HG03565 (cell line): ENCODE results near the gene HOXB6.

ENCODE experiments used
- ATAC-seq: cut with Tn5 transposase; IDR thresholded peaks from one replicate; pipeline ENCODE4 v1.9.1; 2021; ENCODE audit warnings: mild to moderate bottlenecking, moderate library complexity; ENCODE audit not compliant: unreplicated experiment

Gene HOXB6

DNA sequence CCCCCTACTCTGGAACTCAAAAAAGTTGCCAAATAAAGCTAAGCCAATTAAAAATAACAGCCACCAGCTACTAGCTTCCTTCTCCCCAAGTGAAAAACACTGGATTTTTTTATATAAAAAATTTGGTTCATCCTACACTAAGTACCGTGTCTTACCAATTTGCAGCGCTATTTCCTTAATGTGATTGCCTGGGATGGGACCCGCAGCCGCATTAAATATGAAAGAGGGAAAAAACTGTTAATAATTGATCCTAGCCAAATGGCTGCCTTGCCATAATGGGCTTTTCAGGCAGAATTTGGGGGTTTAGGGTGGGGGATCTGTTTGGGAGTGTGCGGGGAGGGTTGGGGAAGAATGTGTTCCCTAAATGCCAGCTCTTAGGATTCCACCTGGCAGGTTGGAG lies 19.3 kb upstream of the HOXB6 start:
- no peak for ATAC-seq

DNA sequence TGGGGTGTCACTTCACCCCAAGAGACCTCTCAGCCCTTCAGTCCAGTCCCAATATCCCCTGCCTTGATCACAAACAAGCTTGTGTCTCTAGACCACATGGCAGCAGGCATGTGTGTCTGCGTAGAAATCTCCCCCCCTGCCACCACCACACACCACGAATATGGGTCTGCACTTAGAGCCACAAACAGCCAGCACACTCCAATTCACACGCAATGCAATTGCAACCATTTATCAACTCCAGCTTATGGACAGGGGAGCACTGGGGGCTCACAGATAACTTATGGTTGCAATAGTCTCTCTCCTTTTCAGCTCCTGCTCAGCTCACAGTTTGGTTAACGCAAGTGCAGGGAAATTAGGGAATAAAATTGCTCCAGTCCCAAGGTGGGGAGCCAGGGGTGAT lies 18.8 kb upstream of the HOXB6 start:
- ATAC-seq = no peak

DNA sequence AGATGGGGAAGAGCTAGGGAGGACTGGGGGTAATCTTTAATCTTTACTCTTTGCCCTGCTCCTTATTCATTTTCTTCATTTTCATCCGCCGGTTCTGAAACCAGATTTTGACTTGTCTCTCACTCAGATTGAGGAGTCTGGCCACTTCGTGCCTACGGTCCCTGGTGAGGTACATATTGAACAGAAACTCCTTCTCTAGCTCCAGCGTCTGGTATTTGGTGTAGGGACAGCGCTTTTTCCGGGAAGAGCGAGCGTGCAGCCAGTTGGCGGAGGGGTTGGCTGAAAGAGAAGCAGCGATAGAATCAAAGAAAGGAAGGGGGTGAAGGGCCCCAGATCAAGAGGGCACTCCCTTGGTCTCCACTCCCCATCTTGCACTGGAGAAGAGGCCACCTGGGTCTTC lies 18.1 kb upstream of the HOXB6 start:
- no peak for ATAC-seq

- ATAC-seq = no peak
These were observed 16.9 kb upstream of the HOXB6 start for GRCh38 chr17:48621410-48622392.

- no peak for ATAC-seq
These were observed 15.8 kb upstream of the HOXB6 start for GRCh38 chr17:48620461-48621139.

GRCh38 chr17:48619826-48620449 lies 15.2 kb upstream of the HOXB6 start:
- no peak for ATAC-seq

- no peak for ATAC-seq
These were observed 13.6 kb upstream of the HOXB6 start for GRCh38 chr17:48618256-48618896.

DNA sequence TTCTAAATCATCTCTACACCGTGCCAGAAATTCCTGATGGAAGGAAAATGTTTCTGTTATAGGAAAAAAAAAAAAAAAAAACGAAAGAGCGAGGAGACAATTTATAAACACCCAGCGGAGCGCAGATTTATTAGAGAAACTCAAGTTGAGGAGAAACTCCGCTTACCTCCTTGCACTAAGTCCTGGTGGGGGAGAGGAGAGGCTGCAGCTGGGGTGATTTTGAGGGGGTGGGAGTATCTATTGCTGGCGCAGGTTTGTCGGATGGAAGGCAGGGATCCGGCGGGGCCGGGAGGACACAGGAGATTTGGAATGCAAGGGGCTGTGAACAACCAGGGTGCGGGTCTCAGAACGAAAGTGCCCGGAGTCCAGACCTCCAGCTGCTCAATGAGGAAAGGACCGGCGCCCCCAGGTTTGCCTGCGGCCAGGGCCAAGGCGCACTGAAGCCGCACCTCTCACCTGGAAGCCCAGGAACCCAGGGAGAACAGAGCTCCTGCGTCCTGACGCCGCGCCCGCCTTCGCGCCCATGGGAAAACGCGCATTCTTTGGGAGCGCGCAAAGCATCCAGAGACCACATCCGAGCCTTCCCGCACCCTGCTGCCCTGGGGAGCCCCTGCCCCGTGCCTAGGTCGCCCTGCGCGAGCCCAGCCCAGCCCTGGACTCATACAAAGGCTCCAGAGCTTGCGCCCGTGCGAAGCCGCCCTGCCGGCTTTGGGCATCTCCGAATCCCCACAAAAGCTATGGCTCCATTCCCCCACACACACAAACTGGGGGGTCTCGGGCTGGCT lies 12.9 kb upstream of the HOXB6 start:
- ATAC-seq = no peak

GRCh38 chr17:48616717-48617470 lies 12.1 kb upstream of the HOXB6 start:
- no peak for ATAC-seq

- ATAC-seq = no peak
These were observed 11.4 kb upstream of the HOXB6 start for GRCh38 chr17:48615963-48616716.

DNA sequence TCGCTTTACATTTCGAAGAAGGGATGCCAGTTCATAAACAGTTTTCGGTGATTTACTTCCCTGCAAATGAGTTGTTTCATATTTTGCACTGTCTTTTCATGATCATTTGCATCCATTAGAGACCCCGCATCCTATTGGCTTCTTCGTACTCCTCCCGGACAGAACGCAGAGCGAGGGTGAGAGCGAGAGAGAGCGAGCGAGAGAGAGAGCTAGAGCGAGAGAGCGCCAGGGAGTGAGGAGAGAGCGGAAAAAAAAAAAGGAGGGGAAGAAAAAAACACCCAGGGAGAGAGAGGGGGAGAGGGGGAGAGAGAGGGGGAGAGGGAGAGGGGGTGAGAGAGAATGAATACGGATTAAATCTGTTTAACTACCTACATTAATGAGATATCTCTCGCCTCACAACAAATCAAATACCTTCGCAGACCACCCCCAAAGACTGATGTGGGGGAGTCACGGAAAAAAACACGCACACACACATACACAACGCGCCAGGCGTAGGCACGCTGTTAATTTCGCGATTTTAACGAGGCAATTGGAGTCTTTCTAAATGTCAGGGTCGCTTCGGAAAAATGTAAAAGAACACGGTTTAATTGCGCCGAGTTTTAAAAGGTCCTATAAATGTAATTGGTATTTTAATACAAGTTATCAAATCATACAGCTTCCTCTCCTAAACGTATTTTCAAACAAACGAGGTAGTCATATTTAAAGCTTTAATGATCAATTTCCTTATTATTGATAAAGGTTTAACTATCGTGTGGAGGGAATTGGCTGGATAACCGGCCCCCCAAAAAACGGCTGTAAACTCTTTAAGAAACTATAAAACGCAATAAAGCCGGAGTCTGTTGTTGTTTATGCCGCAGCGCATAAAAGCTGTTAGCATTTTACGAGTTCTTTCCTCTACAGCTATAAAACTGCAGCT lies 10.5 kb upstream of the HOXB6 start, which contains the start of gene HOXB8:
HOXB8 (minus strand) TSS at position 246 of the 916 bp plus-strand sequence. CDS start 588 bp downstream, outside the sequence.
- no peak for ATAC-seq

DNA sequence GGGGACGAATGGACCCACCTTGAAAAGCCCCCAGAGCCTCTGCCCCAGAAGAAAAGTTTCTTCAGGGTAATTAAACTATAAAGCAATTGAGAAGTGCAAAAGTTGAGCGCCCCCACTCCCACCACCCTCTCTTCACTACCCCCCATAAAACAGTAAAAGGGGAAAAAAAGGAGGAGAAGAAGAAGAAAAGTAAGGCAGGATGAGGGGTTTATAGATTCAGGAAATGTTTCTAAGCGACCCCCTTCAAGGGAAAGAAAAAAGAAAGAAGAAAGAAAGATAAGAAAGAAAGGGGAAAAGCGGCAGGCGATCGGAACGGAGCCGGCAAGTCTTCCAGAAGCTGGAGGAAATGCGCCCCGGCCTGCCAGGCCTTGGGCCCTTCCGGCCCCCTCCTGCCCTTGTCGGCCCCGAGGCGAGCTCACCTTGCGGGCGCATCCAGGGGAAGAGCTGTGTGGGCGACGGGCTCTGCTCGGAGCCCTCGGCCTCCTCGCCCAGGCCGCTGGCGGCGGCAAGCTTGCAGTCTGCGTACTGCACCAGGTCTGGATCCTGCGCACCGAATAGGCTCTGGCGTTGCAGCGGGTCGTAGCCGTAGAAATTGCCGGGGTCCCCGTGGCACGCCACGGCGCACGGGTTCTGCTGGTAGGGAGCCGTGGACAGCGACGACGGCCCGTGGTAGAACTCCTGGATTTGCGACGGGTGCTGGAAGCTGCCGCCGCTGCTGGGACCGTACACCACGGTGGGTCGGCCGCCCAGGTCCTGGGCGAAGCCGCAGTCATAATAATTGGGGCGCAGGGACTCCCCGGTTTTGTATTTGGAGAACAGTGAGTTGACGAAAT lies 9.3 kb upstream of the HOXB6 start:
- ATAC-seq = no peak

DNA sequence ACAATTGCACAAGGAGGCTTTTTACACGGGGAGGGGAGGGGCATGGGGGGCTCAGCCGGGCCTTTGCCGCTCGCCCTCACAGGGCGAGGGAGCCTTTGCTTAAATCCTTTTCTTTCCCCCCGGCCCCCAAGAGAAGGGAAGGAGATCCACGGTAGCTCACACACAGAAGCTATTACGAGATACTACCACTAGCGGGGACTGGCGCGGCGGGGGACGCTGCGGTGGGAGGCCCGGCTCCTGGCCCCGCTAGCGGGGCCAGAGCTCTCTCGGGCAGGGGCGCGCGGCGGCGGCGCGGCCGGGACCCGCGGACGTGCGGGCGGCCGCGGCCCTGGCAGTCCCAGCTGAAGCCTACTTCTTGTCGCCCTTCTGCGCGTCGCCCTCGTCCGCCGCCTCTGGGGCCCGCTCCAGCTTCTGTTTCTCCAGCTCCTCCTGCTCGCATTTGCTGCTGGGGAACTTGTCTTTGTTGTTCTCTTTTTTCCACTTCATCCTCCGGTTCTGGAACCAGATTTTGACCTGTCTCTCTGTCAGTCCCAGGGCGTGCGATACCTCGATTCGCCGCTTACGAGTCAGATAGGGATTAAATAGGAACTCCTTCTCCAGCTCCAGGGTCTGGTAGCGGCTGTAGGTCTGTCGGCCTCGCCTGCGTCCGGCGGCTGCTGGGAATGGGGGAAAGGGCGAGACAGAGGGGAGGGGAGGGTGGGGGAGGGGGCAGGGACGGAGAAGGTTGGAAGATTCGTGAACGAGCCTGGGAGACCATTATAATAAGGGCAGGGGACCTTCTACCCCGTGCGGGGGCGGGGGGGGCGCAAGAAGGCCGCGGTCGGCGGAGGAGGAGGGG lies 8.3 kb upstream of the HOXB6 start:
- ATAC-seq = no peak

DNA sequence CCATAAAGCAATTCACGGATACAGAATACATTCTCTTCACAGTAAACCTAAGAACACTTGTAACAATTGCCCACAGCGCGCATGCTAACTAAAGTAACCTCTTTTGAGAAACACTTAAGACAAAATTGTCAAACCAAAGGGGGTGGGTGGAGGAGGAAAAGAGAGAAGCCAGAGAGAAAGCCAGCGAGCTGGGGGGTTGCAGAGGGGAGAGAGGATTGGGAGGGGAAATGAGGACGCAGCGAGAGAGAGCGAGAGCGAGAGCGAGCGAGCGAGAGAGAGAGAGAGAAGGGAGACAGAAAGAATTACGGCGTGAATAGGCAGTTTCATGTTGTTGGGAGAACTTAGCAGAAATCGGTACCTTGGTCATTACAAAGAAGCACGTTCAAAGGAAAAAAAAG lies 7.7 kb upstream of the HOXB6 start:
- no peak for ATAC-seq

GRCh38 chr17:48611681-48612455 lies 7.1 kb upstream of the HOXB6 start:
- no peak for ATAC-seq
